Astrocyte (in vitro differentiated cells and primary cell): ENCODE data around the gene SH2B3. TPM values are rescaled to one million over a fixed set of nuclear protein-coding genes. Genes with fewer than 3 reads are reported as not detected.

Experiments used
- DNase-seq: peaks from one replicate; pipeline ENCODE4 v3.0.0-alpha.2; 2010; ENCODE audit warnings: low read depth
- FAIRE-seq: peaks from 2 replicates; lab custom pipeline; 2011; peaks lifted over from hg19 to GRCh38; lab: Jason Lieb, UNC
- H2AFZ ChIP-seq: 2 replicates; pipeline ENCODE4 v1.6.0; 2012; ENCODE audit warnings: low read depth, low read length, inconsistent platforms
- H3K27ac ChIP-seq: 2 replicates; pipeline ENCODE4 v1.5.1; 2011; ENCODE audit warnings: low read depth, low read length, inconsistent platforms
- H3K27me3 ChIP-seq: 2 replicates; pipeline ENCODE4 v1.6.0; 2011; ENCODE audit warnings: low read length, inconsistent platforms; ENCODE audit not compliant: insufficient read depth
- H3K36me3 ChIP-seq: 2 replicates; pipeline ENCODE4 v1.5.1; 2011; ENCODE audit warnings: low read length, inconsistent platforms; ENCODE audit not compliant: insufficient read depth
- H3K4me1 ChIP-seq: 2 replicates; pipeline ENCODE4 v1.5.1; 2011; ENCODE audit warnings: low read length, inconsistent platforms; ENCODE audit not compliant: insufficient read depth
- H3K4me2 ChIP-seq: 2 replicates; pipeline ENCODE4 v1.6.0; 2012; ENCODE audit warnings: low read length, inconsistent platforms
- H3K4me3 ChIP-seq: 2 replicates; pipeline ENCODE4 v1.5.1; 2011; ENCODE audit warnings: low read depth, mild to moderate bottlenecking, low read length, inconsistent platforms; ENCODE audit not compliant: insufficient read depth
- H3K79me2 ChIP-seq: 2 replicates; pipeline ENCODE4 v1.6.0; 2012; ENCODE audit warnings: mild to moderate bottlenecking, low read length, inconsistent platforms; ENCODE audit not compliant: insufficient read depth
- H3K9ac ChIP-seq: 2 replicates; pipeline ENCODE4 v1.6.0; 2012; ENCODE audit warnings: mild to moderate bottlenecking, low read length, inconsistent platforms
- H3K9me3 ChIP-seq: 2 replicates; pipeline ENCODE4 v1.5.1; 2012; ENCODE audit warnings: low read depth, mild to moderate bottlenecking, low read length, inconsistent platforms; ENCODE audit not compliant: insufficient read depth
- H4K20me1 ChIP-seq: 2 replicates; pipeline ENCODE4 v1.6.0; 2012; ENCODE audit warnings: low read length, inconsistent platforms; ENCODE audit not compliant: insufficient read depth
- H3K27ac Mint-ChIP-seq: one replicate; pipeline ENCODE4 v1.8.0; 2021; ENCODE audit warnings: mild to moderate bottlenecking, mixed read lengths; ENCODE audit not compliant: unreplicated experiment
- H3K27me3 Mint-ChIP-seq: one replicate; pipeline ENCODE4 v1.8.0; 2021; ENCODE audit warnings: low read depth, mixed read lengths; ENCODE audit not compliant: unreplicated experiment
- H3K36me3 Mint-ChIP-seq: one replicate; pipeline ENCODE4 v1.8.0; 2021; ENCODE audit warnings: low read depth, mixed read lengths; ENCODE audit not compliant: unreplicated experiment
- H3K4me1 Mint-ChIP-seq: one replicate; pipeline ENCODE4 v1.8.0; 2021; ENCODE audit warnings: low read depth, mixed read lengths; ENCODE audit not compliant: unreplicated experiment
- H3K4me3 Mint-ChIP-seq: one replicate; pipeline ENCODE4 v1.8.0; 2021; ENCODE audit warnings: mild to moderate bottlenecking, moderate library complexity, mixed read lengths; ENCODE audit not compliant: unreplicated experiment
- H3K9me3 Mint-ChIP-seq: one replicate; pipeline ENCODE4 v1.8.0; 2021; ENCODE audit warnings: mild to moderate bottlenecking, mixed read lengths; ENCODE audit not compliant: unreplicated experiment
- EZH2 ChIP-seq: IDR thresholded peaks from 2 replicates; pipeline ENCODE4 v1.6.1; 2012; ENCODE audit warnings: mild to moderate bottlenecking, low read length, inconsistent platforms; ENCODE audit not compliant: insufficient read depth
- total RNA-seq: library from RNA; stranded (reverse); gene quantifications from 2 replicates; pipeline ENCODE4 v1.2.1, GENCODE V29; 2021
- TF ChIP-seq, protein P1 (sequence below): IDR thresholded peaks from 2 replicates; pipeline ENCODE4 v1.5.1; 2011; ENCODE audit warnings: low read depth, mild to moderate bottlenecking, inconsistent platforms, low read length, moderate library complexity; ENCODE audit not compliant: insufficient read depth

Gene SH2B3
- total RNA-seq, 1 donor from 2014 or later: 23.6 TPM

DNA sequence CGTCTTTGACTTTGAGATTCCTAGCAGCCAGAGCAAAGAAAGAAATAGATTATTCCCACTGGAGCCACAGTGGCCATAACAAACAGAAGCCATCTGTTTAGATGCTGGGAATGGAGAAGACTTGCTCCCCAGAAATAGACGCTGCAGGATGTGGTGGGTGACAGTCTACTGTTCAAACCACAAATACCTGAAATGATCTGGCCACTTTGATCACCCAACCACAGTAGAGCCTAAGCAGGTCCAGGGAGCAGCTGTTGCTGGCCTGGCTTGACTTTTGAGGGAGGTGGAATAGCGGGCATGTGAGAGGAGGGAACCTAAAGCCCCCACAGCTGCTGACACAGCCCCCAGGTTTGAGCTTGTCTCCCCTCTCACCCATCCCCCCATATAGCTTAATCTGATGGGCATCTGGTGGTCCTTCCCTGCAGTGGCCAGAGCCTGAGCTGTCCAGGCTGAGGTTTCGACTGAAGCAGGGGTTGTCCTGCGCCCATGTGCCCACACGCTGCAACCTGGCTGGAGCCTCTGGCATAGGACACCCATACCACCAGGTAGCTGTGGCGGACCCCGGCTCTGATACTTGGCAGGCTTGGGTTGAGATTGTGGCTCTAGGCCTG is 38.7 kb downstream of the SH2B3 start:
- Mint-ChIP-seq H3K27me3 (no peaks in the 10 kb centered on the region), H3K9me3 (no peaks in the 10 kb centered on the region), H3K27ac (peak overlapping the region; percentile 88), H3K36me3 (peaks cover 17% of the 10 kb centered on the region), H3K4me3 (no peak overlapping the region), H3K4me1 (peaks cover 44% of the 10 kb centered on the region)
- Histone ChIP-seq H3K4me3 (no peak overlapping the region), H3K79me2 (peaks cover 84% of the 10 kb centered on the region), H3K4me2 (peak overlapping the region; percentile 32), H2AFZ (no peak overlapping the region), H3K27me3 (no peaks in the 10 kb centered on the region), H3K9me3 (no peaks in the 10 kb centered on the region), H3K4me1 (peaks cover 40% of the 10 kb centered on the region), H3K36me3 (peaks cover 17% of the 10 kb centered on the region), H4K20me1 (peaks cover 98% of the 10 kb centered on the region), H3K9ac (no peak overlapping the region), H3K27ac (peak overlapping the region; percentile 29)
- peak; percentile 64 for DNase-seq
- FAIRE-seq: no peak
- no peak for TF ChIP-seq EZH2
- TF ChIP-seq, protein P1, sequence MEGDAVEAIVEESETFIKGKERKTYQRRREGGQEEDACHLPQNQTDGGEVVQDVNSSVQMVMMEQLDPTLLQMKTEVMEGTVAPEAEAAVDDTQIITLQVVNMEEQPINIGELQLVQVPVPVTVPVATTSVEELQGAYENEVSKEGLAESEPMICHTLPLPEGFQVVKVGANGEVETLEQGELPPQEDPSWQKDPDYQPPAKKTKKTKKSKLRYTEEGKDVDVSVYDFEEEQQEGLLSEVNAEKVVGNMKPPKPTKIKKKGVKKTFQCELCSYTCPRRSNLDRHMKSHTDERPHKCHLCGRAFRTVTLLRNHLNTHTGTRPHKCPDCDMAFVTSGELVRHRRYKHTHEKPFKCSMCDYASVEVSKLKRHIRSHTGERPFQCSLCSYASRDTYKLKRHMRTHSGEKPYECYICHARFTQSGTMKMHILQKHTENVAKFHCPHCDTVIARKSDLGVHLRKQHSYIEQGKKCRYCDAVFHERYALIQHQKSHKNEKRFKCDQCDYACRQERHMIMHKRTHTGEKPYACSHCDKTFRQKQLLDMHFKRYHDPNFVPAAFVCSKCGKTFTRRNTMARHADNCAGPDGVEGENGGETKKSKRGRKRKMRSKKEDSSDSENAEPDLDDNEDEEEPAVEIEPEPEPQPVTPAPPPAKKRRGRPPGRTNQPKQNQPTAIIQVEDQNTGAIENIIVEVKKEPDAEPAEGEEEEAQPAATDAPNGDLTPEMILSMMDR: no peak

DNA sequence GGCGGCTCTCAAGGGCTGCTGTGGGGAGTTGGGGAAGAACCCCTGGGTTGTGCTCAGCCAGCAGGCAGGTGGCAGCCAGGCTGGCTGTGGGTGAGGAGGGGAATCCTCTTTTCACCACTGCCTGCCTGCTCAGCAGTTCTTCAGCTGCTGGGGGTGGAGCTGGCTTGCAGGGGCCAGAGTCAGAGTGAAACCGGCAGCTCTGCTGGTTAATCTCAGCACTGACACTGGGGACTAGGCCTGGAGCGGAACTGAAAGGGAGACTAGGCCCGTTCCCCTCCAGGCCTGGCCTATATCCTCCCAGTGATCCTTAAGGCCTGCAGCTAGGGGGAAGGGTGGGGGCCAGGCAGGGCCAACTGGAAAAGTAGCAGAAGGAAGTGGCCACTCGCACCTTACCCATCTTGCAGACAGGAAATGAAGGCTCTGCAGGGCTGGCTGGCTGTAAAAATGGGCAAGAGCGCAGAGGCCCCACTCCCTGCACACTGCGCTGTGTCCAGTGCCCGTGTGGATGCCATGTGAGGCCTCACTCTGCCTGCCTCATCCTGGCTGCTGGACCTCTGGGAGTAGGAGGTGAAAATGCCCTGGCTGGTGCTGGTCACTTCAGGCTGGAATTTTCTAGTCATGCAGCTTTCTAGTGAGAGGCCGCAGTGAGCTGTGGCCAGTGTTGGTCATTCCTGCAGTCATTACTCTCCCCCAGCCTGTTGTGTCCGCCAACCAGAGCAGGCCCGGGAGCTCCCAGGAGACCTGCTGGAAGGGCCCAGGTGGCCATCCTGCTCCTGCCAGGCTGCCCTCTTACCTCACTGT is 39.4 kb downstream of the SH2B3 start:
- DNase-seq (no peak), FAIRE-seq (no peak)
- no peaks in the 10 kb centered on the region for H3K9me3 ChIP-seq
- H3K79me2 ChIP-seq: peaks cover 77% of the 10 kb centered on the region
- peak overlapping the region; percentile 29 for H3K27ac ChIP-seq
- Mint-ChIP-seq H3K27ac (peak overlapping the region; percentile 77), H3K36me3 (peaks cover 14% of the 10 kb centered on the region), H3K4me3 (no peak overlapping the region), H3K9me3 (no peaks in the 10 kb centered on the region), H3K27me3 (no peaks in the 10 kb centered on the region), H3K4me1 (peaks cover 45% of the 10 kb centered on the region)
- no peaks in the 10 kb centered on the region for H3K27me3 ChIP-seq
- no peak overlapping the region for H2AFZ ChIP-seq
- H3K36me3 ChIP-seq: peaks cover 20% of the 10 kb centered on the region
- no peak for TF ChIP-seq EZH2
- TF ChIP-seq, protein P1: no peak
- no peak overlapping the region for H3K4me3 ChIP-seq
- peaks cover 94% of the 10 kb centered on the region for H4K20me1 ChIP-seq
- H3K4me2 ChIP-seq: peak overlapping the region; percentile 23
- peaks cover 40% of the 10 kb centered on the region for H3K4me1 ChIP-seq
- peak overlapping the region; percentile 13 for H3K9ac ChIP-seq
